ENCODE measurements around the gene MIEF1.

Gene MIEF1

DNA sequence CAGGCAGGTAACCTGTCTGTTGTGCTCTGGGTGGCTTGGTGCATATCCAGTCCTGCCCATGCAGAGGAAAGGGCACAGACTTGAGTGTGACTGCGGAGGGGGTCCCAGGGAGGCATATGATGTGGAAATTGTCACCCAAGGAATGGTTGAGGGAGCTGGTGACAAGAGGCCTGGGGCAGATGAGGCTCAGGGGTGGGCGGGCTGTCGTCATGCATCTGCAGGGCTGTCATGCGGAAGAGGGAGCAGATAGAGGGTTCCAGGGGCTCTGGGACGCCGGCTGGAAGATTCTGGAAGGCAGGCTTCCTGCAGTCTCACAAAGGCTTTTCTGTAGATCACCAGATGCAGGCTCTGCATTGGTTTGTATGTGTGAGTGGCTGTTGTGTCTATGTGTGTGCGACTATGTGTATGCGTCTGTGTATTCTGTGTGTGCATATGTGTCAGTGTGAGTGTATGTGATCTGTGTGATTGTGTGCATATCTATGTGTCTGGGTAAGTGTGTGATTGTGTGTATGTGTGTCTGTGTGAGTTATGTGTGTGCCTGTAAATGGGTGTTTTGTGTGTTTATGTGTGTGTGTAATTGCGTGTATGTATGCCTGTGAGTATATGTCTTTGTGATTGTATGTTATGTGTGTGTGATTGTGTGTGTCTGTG lies 60.9 kb downstream of the MIEF1 start:
- Mint-ChIP-seq H3K9me3 (peaks cover 9 to 12% of the 10 kb centered on the region in 2 donors), H3K4me3 (no peak overlapping the region), H3K4me1 (peaks cover 14% of the 10 kb centered on the region), H3K27me3 (peaks cover 24% of the 10 kb centered on the region), H3K27ac (no peak overlapping the region)
- no peak for ATAC-seq
- no peak for DNase-seq

DNA sequence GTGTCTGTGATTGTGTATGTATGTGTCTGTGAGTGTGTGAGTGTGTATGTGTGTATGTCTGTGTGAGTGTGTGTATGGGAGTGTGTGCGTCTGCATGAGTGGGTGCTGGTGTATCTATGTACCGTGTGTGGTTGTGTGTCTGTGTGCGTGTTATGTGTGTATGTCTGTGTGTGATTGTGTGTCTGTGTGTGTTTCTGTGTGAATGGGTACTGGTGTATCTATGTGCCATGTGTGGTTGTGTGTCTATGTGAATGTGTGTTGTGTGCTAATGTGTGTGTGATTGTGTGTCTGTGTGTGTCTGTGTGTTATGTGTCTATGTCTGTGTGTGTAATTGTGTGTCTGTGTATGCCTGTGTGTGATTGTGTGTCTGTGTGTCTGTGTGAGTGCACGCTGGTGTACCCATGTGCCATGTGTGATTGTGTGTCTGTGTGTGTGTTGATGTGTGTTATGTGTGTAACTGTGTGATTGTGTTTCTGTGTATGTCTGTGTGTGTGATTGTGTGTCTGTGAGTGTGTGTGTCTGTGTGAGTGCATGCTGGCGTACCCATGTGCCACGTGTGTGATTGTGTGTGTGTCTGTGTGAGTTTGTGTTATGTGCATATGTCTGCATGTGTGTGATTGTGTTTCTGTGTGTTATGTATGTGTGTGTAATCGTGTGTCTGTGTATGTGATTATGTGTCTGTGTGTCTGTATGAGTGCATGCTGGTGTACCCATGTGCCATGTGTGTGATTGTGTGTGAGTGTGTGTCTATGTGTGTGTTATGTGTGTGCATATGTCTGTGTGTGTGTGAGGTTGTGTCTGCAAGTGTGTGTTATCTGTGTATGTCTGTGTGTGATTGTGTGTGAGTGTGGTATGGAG lies 61.7 kb downstream of the MIEF1 start:
- ATAC-seq, result no peak
- no peak for DNase-seq
- peaks cover 15% of the 10 kb centered on the region for H3K4me1 Mint-ChIP-seq
- H3K27ac Mint-ChIP-seq, result no peak overlapping the region
- peaks cover 9 to 12% of the 10 kb centered on the region in 2 donors for H3K9me3 Mint-ChIP-seq
- peaks cover 15% of the 10 kb centered on the region for H3K27me3 Mint-ChIP-seq
- no peak overlapping the region for H3K4me3 Mint-ChIP-seq

DNA sequence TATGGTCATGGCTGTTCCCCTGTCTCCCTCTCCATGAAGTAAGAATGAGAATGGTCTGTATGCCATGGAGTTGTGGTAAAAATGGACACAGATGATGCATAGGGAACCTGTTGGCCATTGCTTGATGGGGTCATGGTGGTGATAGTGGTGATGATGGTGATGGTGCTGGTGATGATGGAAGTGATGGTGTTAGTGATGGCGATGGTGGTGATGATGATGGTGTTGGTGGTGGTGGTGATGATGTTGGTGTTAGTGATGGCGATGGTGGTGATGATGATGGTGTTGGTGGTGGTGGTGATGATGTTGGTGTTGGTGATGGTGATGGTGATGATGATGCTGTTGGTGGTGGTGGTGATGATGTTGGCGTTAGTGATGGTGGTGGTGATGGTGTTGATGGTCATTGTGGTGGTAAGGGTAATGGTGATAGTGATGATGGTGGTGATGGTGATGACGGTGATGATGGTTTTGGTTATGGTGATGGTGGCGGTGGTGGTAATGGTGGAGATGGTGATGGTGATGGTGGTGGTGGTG lies 63.4 kb downstream of the MIEF1 start:
- no peak overlapping the region for H3K27ac Mint-ChIP-seq
- peaks cover 4% of the 10 kb centered on the region for H3K27me3 Mint-ChIP-seq
- peaks cover 9 to 12% of the 10 kb centered on the region in 2 donors for H3K9me3 Mint-ChIP-seq
- no peak for DNase-seq
- H3K4me3 Mint-ChIP-seq, result no peak overlapping the region
- H3K4me1 Mint-ChIP-seq, result peaks cover 15% of the 10 kb centered on the region
- no peak for ATAC-seq

DNA sequence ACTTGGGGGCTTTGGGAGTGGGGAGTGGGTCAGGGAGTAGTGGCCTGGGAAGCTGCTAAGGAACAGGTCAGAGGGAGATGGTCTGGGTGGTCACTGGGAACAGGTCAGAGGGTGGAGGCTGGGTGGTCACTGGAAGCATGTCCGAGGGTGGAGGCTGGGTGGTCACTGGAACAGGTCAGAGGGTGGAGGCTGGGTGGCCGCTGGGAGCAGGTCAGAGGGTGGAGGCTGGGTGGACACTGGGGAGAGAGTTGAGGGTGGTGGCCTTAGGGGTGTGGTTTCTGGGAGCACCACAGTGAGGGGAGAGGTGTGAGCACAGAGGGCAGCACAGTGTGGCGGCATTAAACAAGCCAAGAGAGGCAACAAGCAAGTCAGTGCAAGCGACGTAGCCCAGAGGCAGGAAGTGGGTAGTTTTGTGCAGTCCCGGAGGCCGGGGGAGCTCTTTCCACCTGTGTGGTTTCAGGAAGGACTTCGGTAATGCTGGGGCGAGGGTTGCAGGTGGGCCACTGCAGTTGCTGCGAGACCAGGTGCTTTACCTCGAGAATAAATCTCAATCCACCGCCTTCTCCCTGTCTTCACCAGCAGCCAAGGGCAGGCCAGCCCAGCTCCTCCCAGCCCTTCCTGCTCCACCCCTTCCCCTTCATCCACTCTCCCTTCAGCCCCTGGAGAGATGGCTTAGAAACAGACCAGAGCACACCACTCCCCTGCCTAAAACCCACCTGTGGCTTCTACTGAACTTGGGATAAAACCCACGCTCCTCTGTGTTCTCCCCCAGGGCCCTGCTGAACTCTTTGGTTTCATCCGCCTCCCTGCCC lies 65.3 kb downstream of the MIEF1 start:
- Mint-ChIP-seq H3K9me3 (peaks cover 9 to 12% of the 10 kb centered on the region in 2 donors), H3K4me1 (peaks cover 15% of the 10 kb centered on the region), H3K27ac (peak overlapping the region in 1 of 2 donors; percentile 2), H3K4me3 (peak overlapping the region; percentile 6 to 13), H3K27me3 (peaks cover 5% of the 10 kb centered on the region)
- peak; percentile 19 to 20 for DNase-seq
- ATAC-seq, result peak; percentile 90
